Small intestine (tissue), 7 donors: Measurements from ENCODE around the gene MYPOP. TPM values are rescaled to one million over a fixed set of nuclear protein-coding genes. Genes with fewer than 3 reads are reported as not detected.

Experiments
- DNase-seq, 2 donors: peaks; one replicate each; pipeline versions ENCODE4 v3.0.0 to v3.0.0-alpha.2; 2013
- FAIRE-seq: peaks from 2 replicates; lab custom pipeline; 2012; peaks lifted over from hg19 to GRCh38; lab: Jason Lieb, UNC
- H3K27ac ChIP-seq, 3 donors: one replicate each; pipeline ENCODE4 v1.5.1; 2013; ENCODE audit warnings: low read length in 2 of 3, mild to moderate bottlenecking in 2 of 3, control low read depth in 1 of 3, inconsistent platforms in 1 of 3, low read depth in 1 of 3, moderate library complexity in 1 of 3
- H3K27me3 ChIP-seq, 3 donors: one replicate each; pipeline ENCODE4 v1.6.1; 2013; ENCODE audit warnings: low read length in 3 of 3, inconsistent platforms in 1 of 3; ENCODE audit not compliant: control insufficient read depth in 3 of 3, insufficient read depth in 3 of 3
- H3K36me3 ChIP-seq, 3 donors: one replicate each; pipeline ENCODE4 v1.6.1; 2013; ENCODE audit warnings: low read length in 3 of 3, inconsistent platforms in 1 of 3, low read depth in 1 of 3, mild to moderate bottlenecking in 1 of 3, moderate library complexity in 1 of 3; ENCODE audit not compliant: control insufficient read depth in 3 of 3, insufficient read depth in 2 of 3
- H3K4me1 ChIP-seq, 3 donors: one replicate each; pipeline ENCODE4 v1.6.1; 2013; ENCODE audit warnings: low read length in 2 of 3, inconsistent platforms in 1 of 3, low read depth in 1 of 3, mild to moderate bottlenecking in 1 of 3, moderate library complexity in 1 of 3; ENCODE audit not compliant: control insufficient read depth in 3 of 3, insufficient read depth in 2 of 3
- H3K4me3 ChIP-seq, 3 donors: one replicate each; pipeline ENCODE4 v1.5.1; 2013; ENCODE audit warnings: low read length in 3 of 3, control low read depth in 1 of 3, inconsistent platforms in 1 of 3, low read depth in 1 of 3, mild to moderate bottlenecking in 1 of 3, moderate library complexity in 1 of 3
- H3K9me3 ChIP-seq, 2 donors: one replicate each; pipeline ENCODE4 v1.6.1; 2013; ENCODE audit warnings: low read depth in 1 of 2, low read length in 1 of 2; ENCODE audit not compliant: control insufficient read depth in 2 of 2, insufficient read depth in 1 of 2
- WGBS, 3 donors: extraction: QIAGEN DNeasy Blood & Tissue Kit; methylation state at CpG; one replicate each; pipeline ENCODE4 v1.1.7; 2013; 5-methylcytosine and 5-hydroxymethylcytosine counted together
- polyA plus RNA-seq, 4 donors: library from polyadenylated mRNA; stranded (reverse) in 3 of 4; unstranded in 1 of 4; fragments of 200-250 nt in 3 of 4; fragments of 120-200 nt in 1 of 4; gene quantifications; one replicate each; pipeline versions ENCODE4 v1.2.1 to v1.2.3, GENCODE V29; 2013
- donor health status: healthy with polysubstance abuse.
- donor health status: control.
- donor health status: control.
- donor health status: Bipolar disorder and iron deficiency.
- donor health status: healthy.

The MYPOP gene
- polyA plus RNA-seq, 4 donors, result 4.8 to 10.7 (median 8.4) TPM

DNA sequence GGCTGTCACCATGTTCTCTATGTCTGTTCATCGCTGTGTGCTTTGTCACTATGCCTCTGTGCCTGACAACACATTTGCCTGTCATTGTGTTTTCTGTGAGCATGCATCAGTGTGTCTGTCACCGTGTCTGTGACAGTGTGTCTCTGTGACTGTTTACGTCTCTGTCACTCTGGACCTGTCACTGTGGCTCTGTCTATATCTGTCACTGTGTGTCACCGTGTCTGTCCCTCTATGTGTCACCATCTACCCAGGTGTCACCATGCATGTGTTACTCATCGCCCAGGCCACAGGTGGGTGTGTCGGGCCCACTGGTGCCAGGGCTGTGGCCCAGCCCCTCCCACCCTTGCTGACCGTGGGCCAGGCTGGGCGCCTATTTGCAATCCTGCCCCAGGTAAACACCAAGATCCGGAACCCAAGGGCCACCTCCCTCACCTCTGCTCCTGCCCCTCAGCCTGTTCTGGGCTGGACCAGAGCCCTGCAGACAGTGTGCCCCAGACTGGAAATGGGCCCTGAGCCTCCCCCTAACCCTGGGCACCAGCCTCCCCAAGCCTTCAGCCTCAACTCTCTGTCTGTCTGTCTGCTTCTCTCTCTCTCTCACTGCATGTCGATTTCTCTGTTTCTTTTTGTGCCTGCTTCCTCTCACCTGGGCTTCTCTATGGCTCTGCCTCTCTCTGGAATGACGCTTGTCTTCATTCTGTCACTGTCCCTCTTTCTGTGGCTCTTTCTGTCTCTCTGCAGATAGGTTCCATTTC, 24.2 kb downstream of the MYPOP start:
- DNase-seq, result peak; percentile 54 to 84
- no peak for FAIRE-seq
- Histone ChIP-seq H3K27me3 (no peaks in the 10 kb centered on the region), H3K27ac (peak overlapping the region; percentile 56 to 74 (median 70)), H3K36me3 (peaks cover 0 to 7% (median 2%) of the 10 kb centered on the region in 3 donors), H3K4me1 (peaks cover 0 to 70% (median 3%) of the 10 kb centered on the region in 3 donors), H3K9me3 (no peaks in the 10 kb centered on the region), H3K4me3 (no peak overlapping the region)
- WGBS, 3 donors, result 24 to 60% (median 38%) methylated on average over 11 of the region's 11 CpGs

DNA sequence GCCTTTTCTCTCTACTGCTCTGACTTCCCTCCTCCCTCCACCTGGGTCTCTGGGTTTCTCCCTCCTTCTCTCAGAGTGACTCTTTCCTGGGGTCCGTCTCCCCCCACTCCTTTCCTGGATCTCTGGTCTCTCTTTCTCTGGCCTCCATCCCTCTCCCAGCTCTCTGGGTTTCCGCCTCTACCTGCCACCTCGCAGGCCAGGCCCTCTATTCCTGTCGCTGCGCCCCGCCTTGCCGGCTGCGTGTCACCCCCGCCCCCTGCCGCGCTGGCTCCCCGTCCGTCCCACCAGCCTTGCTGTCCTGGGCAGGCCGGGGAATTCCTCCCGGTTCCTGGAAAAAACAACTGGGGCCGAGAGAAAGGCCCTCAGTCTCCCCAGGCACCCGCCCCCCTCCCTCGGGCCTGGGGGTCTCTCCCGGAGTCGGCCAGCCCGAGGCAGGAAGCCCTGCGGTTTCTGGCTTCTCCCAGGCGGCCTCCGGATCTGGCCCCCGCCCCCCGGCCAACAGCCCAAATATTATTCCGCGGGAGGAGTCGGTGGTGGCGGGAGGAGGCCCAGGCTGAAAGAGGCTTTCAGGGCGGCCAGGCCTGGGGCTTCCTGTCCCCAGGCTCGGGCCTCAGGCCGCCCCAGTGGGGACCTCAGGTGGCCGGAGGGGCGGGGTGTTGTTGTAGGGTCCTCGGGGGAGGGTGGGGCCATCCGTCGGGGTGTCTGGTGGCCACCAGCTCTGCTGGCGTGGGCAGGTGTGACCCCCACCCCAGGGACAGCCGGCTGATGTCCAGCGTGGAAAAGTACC, 25.8 kb downstream of the MYPOP start:
- Histone ChIP-seq H3K27ac (peak overlapping the region; percentile 52 to 74 (median 70)), H3K4me3 (peak overlapping the region in 2 of 3 donors; percentile 14 to 31), H3K9me3 (no peaks in the 10 kb centered on the region), H3K27me3 (no peaks in the 10 kb centered on the region), H3K4me1 (peaks cover 0 to 60% (median 3%) of the 10 kb centered on the region in 3 donors), H3K36me3 (peaks cover 0 to 23% (median 2%) of the 10 kb centered on the region in 3 donors)
- 10 to 13% (median 12%) methylated on average over 37 to 41 of the region's 41 CpGs for WGBS, 3 donors
- FAIRE-seq (no peak), DNase-seq (peak; percentile 34 to 78)

DNA sequence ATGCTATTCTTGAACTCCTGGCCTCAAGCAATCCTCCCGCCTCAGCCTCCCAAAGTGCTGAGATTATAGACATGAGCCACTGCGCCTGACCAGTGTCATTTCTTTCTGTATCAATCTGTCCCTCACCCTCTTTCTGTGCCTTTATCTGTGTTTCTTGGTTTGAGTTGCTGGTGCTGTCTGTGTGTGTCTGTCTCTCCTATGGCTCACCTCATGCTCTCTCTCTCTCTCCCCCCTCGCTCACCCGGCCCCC, 26.3 kb downstream of the MYPOP start:
- peaks cover 0 to 23% (median 2%) of the 10 kb centered on the region in 3 donors for H3K36me3 ChIP-seq
- H3K4me3 ChIP-seq, result peak overlapping the region in 1 of 3 donors; percentile 31
- H3K9me3 ChIP-seq, result no peaks in the 10 kb centered on the region
- WGBS, 3 donors, result 45 to 51% (median 46%) methylated on average over 4 of the region's 4 CpGs
- H3K27ac ChIP-seq, result peak overlapping the region; percentile 41 to 70 (median 52)
- no peaks in the 10 kb centered on the region for H3K27me3 ChIP-seq
- no peak for FAIRE-seq
- DNase-seq, result no peak
- H3K4me1 ChIP-seq, result peaks cover 0 to 54% (median 3%) of the 10 kb centered on the region in 3 donors

DNA sequence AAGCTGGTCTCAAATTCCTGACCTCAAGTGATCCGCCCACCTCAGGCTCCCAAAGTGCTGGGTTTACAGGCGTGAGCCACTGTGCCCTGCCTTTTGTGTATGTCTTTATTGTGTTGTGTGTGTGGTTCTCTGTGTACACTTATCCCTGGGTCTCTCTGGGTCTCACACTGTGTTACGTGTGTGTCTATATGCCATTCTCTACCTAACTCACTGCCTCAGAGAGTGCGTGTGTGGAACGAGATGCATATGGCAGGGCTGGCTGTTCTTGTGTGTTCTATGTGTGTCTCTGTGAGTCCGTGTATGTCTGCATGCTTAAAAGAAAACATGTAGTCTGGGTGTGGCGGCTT, 27.8 kb downstream of the MYPOP start:
- peaks cover 0 to 48% (median 3%) of the 10 kb centered on the region in 3 donors for H3K4me1 ChIP-seq

DNA sequence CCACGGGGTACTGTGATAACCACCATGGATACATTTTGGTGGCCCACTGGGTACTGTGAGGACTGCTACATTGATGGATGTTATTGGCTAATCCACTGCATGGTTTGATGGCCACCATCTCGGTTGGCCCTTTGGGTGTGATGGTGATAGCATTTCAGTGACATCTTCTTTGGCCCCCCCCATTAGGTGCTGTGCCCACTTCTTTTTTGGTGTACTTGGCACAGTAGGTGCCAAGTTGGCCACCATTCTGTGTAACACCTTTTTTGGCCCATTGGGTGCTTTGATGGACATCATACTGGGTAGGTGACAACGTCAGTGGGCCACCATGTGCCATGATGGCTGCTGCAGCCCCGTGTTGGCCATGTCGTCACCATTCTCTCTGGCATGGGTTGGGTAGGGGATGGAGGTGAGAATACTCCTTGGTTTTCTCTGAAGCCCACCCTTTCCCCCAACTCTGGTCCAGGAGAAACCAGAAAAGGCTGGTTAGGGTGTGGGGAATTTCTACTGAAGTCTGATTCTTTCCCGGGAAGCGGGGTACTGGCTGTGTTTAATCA, 29.1 kb downstream of the MYPOP start:
- Histone ChIP-seq H3K27ac (no peak overlapping the region), H3K4me1 (peaks cover 0 to 37% (median 3%) of the 10 kb centered on the region in 3 donors)

More for the DNA sequence above, 27.8 kb downstream of the MYPOP start:
- Histone ChIP-seq H3K4me3 (no peak overlapping the region), H3K36me3 (peaks cover 0 to 28% (median 2%) of the 10 kb centered on the region in 3 donors), H3K9me3 (no peaks in the 10 kb centered on the region), H3K27ac (no peak overlapping the region), H3K27me3 (no peaks in the 10 kb centered on the region)
- DNase-seq (no peak), FAIRE-seq (no peak)
- 87 to 89% (median 87%) methylated on average over 7 of the region's 7 CpGs for WGBS, 3 donors

DNA sequence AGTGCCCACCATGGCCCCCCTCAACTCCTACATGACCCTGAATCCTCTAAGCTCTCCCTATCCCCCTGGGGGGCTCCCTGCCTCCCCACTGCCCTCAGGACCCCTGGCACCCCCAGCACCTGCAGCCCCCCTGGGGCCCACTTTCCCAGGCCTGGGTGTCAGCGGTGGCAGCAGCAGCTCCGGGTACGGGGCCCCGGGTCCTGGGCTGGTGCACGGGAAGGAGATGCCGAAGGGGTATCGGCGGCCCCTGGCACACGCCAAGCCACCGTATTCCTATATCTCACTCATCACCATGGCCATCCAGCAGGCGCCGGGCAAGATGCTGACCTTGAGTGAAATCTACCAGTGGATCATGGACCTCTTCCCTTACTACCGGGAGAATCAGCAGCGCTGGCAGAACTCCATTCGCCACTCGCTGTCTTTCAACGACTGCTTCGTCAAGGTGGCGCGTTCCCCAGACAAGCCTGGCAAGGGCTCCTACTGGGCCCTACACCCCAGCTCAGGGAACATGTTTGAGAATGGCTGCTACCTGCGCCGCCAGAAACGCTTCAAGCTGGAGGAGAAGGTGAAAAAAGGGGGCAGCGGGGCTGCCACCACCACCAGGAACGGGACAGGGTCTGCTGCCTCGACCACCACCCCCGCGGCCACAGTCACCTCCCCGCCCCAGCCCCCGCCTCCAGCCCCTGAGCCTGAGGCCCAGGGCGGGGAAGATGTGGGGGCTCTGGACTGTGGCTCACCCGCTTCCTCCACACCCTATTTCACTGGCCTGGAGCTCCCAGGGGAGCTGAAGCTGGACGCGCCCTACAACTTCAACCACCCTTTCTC, 30.1 kb downstream of the MYPOP start:
- no peak for FAIRE-seq
- H3K9me3 ChIP-seq, result no peaks in the 10 kb centered on the region
- H3K27ac ChIP-seq, result no peak overlapping the region
- H3K4me3 ChIP-seq, result no peak overlapping the region
- H3K4me1 ChIP-seq, result peaks cover 0 to 27% (median 3%) of the 10 kb centered on the region in 3 donors
- 94% methylated on average over 31 to 34 of the region's 34 CpGs for WGBS, 3 donors
- H3K27me3 ChIP-seq, result no peaks in the 10 kb centered on the region
- H3K36me3 ChIP-seq, result peaks cover 0 to 35% (median 2%) of the 10 kb centered on the region in 3 donors
- no peak for DNase-seq

More for the DNA sequence above, 29.1 kb downstream of the MYPOP start:
- Histone ChIP-seq H3K4me3 (no peak overlapping the region), H3K9me3 (no peaks in the 10 kb centered on the region), H3K36me3 (peaks cover 0 to 28% (median 2%) of the 10 kb centered on the region in 3 donors), H3K27me3 (no peaks in the 10 kb centered on the region)
- DNase-seq (no peak), FAIRE-seq (no peak)
- 88 to 89% (median 88%) methylated on average over 7 of the region's 7 CpGs for WGBS, 3 donors

DNA sequence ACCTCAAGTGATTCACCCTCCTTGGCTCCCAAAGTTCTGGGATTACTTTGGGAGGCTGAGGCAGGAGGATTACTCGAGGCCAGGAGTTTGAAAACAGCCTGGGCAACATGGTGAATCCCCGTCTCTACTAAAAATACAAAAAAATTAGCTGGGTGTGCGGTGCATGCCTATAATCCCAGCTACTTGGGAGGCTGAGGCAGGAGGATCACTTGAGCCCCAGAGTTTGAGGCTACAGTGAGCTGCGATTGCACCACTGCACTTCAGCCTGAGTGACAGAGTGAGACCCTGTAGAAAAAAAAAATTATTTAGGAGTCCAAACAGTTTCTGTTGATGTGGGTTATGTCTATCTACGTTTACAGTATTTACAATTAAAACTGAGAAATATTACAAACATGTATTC, 31.6 kb downstream of the MYPOP start:
- Histone ChIP-seq H3K36me3 (peaks cover 0 to 35% (median 0%) of the 10 kb centered on the region in 3 donors), H3K4me3 (no peak overlapping the region), H3K9me3 (no peaks in the 10 kb centered on the region), H3K27ac (no peak overlapping the region), H3K27me3 (no peaks in the 10 kb centered on the region), H3K4me1 (peaks cover 0 to 21% (median 0%) of the 10 kb centered on the region in 3 donors)
- no peak for DNase-seq
- FAIRE-seq, result no peak
- WGBS, 3 donors, result 76 to 80% (median 80%) methylated on average over 5 of the region's 5 CpGs
